Calu3 (cell line): Measurements from ENCODE around the gene CCDC136. TPM values are rescaled to one million over a fixed set of nuclear protein-coding genes. Genes with fewer than 3 reads are reported as not detected.

ENCODE experiments used
- BruUV-seq: library from RNA; stranded (reverse); fragments of 400-500 nt; replicated peaks from 2 replicates; lab custom pipeline; 2021; lab: Mats Ljungman, UMichigan
- CTCF ChIA-PET: fragments of 300-600 bp; sonication (Branson Sonifier 250); formaldehyde crosslinking; loops from one replicate; lab custom pipeline; 2022; ENCODE audit warnings: antibody characterized with exemption; lab: Charles Lee
- DNase-seq: peaks from one replicate; pipeline ENCODE4 v3.0.0; 2022
- H3K27ac Mint-ChIP-seq: one replicate; pipeline ENCODE4 v1.8.0; 2022; ENCODE audit warnings: mixed read lengths; ENCODE audit not compliant: unreplicated experiment
- H3K27me3 Mint-ChIP-seq: one replicate; pipeline ENCODE4 v1.8.0; 2022; ENCODE audit warnings: mixed read lengths; ENCODE audit not compliant: unreplicated experiment
- H3K36me3 Mint-ChIP-seq: one replicate; pipeline ENCODE4 v1.8.0; 2022; ENCODE audit warnings: mild to moderate bottlenecking, moderate library complexity, mixed read lengths; ENCODE audit not compliant: insufficient read depth, unreplicated experiment
- H3K4me1 Mint-ChIP-seq: one replicate; pipeline ENCODE4 v1.8.0; 2022; ENCODE audit warnings: mild to moderate bottlenecking, low read depth, mixed read lengths; ENCODE audit not compliant: unreplicated experiment
- H3K4me3 Mint-ChIP-seq: one replicate; pipeline ENCODE4 v1.8.0; 2022; ENCODE audit warnings: mild to moderate bottlenecking, low read depth, moderate library complexity, mixed read lengths; ENCODE audit not compliant: unreplicated experiment
- H3K9me3 Mint-ChIP-seq: one replicate; pipeline ENCODE4 v1.8.0; 2022; ENCODE audit warnings: low read depth, mixed read lengths; ENCODE audit not compliant: unreplicated experiment
- CTCF ChIP-seq: fragments of 200-600 bp; IDR thresholded peaks from one replicate; pipeline ENCODE4 v1.8.0; 2022; ENCODE audit warnings: antibody characterized with exemption; ENCODE audit not compliant: unreplicated experiment
- intact Hi-C: fragments of 100-400 bp; cut with micrococcal nuclease; formaldehyde crosslinking; loops from one replicate; pipeline ENCODE4 v1.10.0; 2022; ENCODE audit not compliant: unreplicated experiment
- total RNA-seq: library from RNA; stranded (reverse); gene quantifications from 2 replicates; pipeline ENCODE4 v1.2.3, GENCODE V29; 2022

CCDC136 gene
- total RNA-seq, 1 experiment from 2014 or later = 5.9 TPM

- no TSS peak for BruUV-seq
- peaks cover 17% of the 10 kb centered on the region for H3K4me1 Mint-ChIP-seq
- no peak overlapping the region for H3K4me3 Mint-ChIP-seq
- H3K36me3 Mint-ChIP-seq = peaks cover 28% of the 10 kb centered on the region
- CTCF ChIA-PET = no interaction called here
- H3K27me3 Mint-ChIP-seq = no peaks in the 10 kb centered on the region
- H3K27ac Mint-ChIP-seq = no peak overlapping the region
- no peak for DNase-seq
- H3K9me3 Mint-ChIP-seq = no peaks in the 10 kb centered on the region
- TF ChIP-seq CTCF = no peak
- intact Hi-C loops = no loop called here
Measured at GRCh38 chr7:128744366-128744905, 47.3 kb upstream of the CCDC136 start.

GRCh38 chr7:128745706-128746105 is 46.1 kb upstream of the CCDC136 start:
- Mint-ChIP-seq H3K36me3 (peaks cover 23% of the 10 kb centered on the region), H3K9me3 (no peaks in the 10 kb centered on the region), H3K4me1 (peaks cover 17% of the 10 kb centered on the region), H3K4me3 (no peak overlapping the region), H3K27ac (no peak overlapping the region), H3K27me3 (no peaks in the 10 kb centered on the region)
- TF ChIP-seq CTCF = no peak
- CTCF ChIA-PET = interaction anchor here (0.7 kb wide), 1 partner anchor 102 kb away, joined by 3 read pairs; no protein-coding TSS in a partner anchor
- intact Hi-C loops = no loop called here
- DNase-seq = no peak
- no TSS peak for BruUV-seq

DNA sequence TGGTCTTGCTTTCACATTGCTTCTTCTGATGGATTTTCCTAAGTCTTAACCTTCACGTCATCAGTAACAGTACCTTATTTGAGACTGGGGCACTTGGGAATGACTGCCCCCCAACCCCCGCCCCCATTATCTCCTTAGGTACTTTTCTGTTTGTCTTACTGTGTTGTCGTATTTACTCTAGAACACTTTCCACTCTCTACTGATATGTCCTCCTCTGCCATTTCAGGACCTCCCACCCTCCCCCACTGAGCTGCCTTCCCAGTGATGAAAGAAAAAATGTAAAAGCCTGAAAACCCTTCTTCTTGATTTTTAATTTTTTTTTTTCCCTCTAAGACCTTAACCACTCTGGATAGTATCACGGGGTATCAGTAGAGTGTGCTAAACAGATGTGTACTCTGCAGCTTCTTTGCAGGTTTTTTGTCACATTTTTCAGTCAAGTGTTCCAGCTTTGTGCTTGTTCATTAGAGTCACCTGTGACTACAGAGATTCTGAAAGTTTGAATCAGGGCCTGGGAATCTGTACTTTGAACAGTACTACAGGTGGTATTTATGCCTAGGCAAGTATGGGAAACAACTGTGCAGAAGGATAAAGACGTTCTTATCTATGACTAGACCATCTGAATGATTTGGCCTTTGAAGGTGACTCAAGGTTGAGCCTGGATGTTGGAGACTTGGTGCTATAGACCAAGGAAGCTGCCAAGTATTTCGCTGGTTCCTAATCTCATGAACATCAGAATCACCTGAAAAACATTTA is 44.3 kb upstream of the CCDC136 start:
- no TSS peak for BruUV-seq
- H3K27me3 Mint-ChIP-seq = no peaks in the 10 kb centered on the region
- peaks cover 9% of the 10 kb centered on the region for H3K4me1 Mint-ChIP-seq
- CTCF ChIA-PET = no interaction called here
- TF ChIP-seq CTCF = no peak
- no peak overlapping the region for H3K27ac Mint-ChIP-seq
- peaks cover 24% of the 10 kb centered on the region for H3K36me3 Mint-ChIP-seq
- intact Hi-C loops = no loop called here
- no peaks in the 10 kb centered on the region for H3K9me3 Mint-ChIP-seq
- DNase-seq = no peak
- H3K4me3 Mint-ChIP-seq = no peak overlapping the region

- no peaks in the 10 kb centered on the region for H3K9me3 Mint-ChIP-seq
- no TSS peak for BruUV-seq
- peaks cover 39% of the 10 kb centered on the region for H3K36me3 Mint-ChIP-seq
Measured at GRCh38 chr7:128752251-128752650, 39.5 kb upstream of the CCDC136 start.

More at GRCh38 chr7:128752251-128752650, 39.5 kb upstream of the CCDC136 start:
- CTCF ChIA-PET = no interaction called here
- Mint-ChIP-seq H3K27me3 (no peaks in the 10 kb centered on the region), H3K27ac (no peak overlapping the region), H3K4me1 (no peaks in the 10 kb centered on the region), H3K4me3 (no peak overlapping the region)
- intact Hi-C loops = no loop called here
- TF ChIP-seq CTCF = no peak
- no peak for DNase-seq
